Measurements from ENCODE around the gene PJA2.

GRCh38 chr5:109378095-109378494, 31.7 kb downstream of the PJA2 start:
- no peak for TF ChIP-seq CTCF (IDR thresholded peaks at IDR 0.05)
- TF ChIP-seq POLR2A (IDR thresholded peaks at IDR 0.05) = no peak

Data from heart left ventricle (tissue), 13 donors.